OCI-LY1 (cell line): Measurements from ENCODE around the gene CCL25.
"Not testable (repeated sequence)": the region's sequence is repeated elsewhere in the genome, so short reads cannot be mapped to it uniquely, and the experiment has no call there.

Experiments
- H2AFZ ChIP-seq: fragments of 200-600 bp; sonication (generic), shearing (Covaris generic); 2 replicates; pipeline ENCODE4 v1.6.0; 2014; ENCODE audit warnings: antibody characterized with exemption, mild to moderate bottlenecking, low read length
- H3F3A ChIP-seq: fragments of 200-600 bp; sonication (generic), shearing (Covaris generic); 2 replicates; pipeline ENCODE4 v1.6.0; 2014; ENCODE audit warnings: mild to moderate bottlenecking, antibody characterized with exemption, low read length, moderate library complexity; ENCODE audit not compliant: insufficient read depth
- H3K27ac ChIP-seq: fragments of 200-600 bp; sonication (generic); 2 replicates; pipeline ENCODE4 v1.5.1; 2014; ENCODE audit warnings: low read length, mixed run types, mild to moderate bottlenecking, low read depth; ENCODE audit not compliant: poor library complexity, severe bottlenecking
- H3K27me3 ChIP-seq: fragments of 200-600 bp; sonication (generic); 2 replicates; pipeline ENCODE4 v1.6.0; 2014; ENCODE audit warnings: antibody characterized with exemption, mild to moderate bottlenecking, low read length, moderate library complexity; ENCODE audit not compliant: insufficient read depth
- H3K36me3 ChIP-seq: fragments of 200-600 bp; sonication (generic); 2 replicates; pipeline ENCODE4 v1.6.1; 2014; ENCODE audit warnings: mild to moderate bottlenecking, antibody characterized with exemption, low read length, moderate library complexity, mixed read lengths; ENCODE audit not compliant: insufficient read depth
- H3K4me1 ChIP-seq: fragments of 200-600 bp; sonication (generic); 2 replicates; pipeline ENCODE4 v1.5.1; 2014; ENCODE audit warnings: mild to moderate bottlenecking, low read length, moderate library complexity; ENCODE audit not compliant: insufficient read depth, severe bottlenecking
- H3K4me2 ChIP-seq: fragments of 200-600 bp; sonication (generic), shearing (Covaris generic); 2 replicates; pipeline ENCODE4 v1.6.1; 2014; ENCODE audit warnings: low read length
- H3K4me3 ChIP-seq: fragments of 200-600 bp; sonication (generic); 2 replicates; pipeline ENCODE4 v1.5.1; 2014; ENCODE audit warnings: low read length, low read depth, mild to moderate bottlenecking, mixed read lengths; ENCODE audit not compliant: poor library complexity, severe bottlenecking
- H3K79me2 ChIP-seq: fragments of 200-600 bp; shearing (Covaris generic); 2 replicates; pipeline ENCODE4 v1.6.1; 2016; ENCODE audit warnings: mixed run types, low read length, mixed read lengths; ENCODE audit not compliant: insufficient read depth
- H3K9ac ChIP-seq: fragments of 200-600 bp; sonication (generic), shearing (Covaris generic); 2 replicates; pipeline ENCODE4 v1.6.1; 2014; ENCODE audit warnings: mild to moderate bottlenecking, low read length, mixed read lengths
- H3K9me2 ChIP-seq: fragments of 200-600 bp; sonication (generic), shearing (Covaris generic); 2 replicates; pipeline ENCODE4 v1.6.1; 2014; ENCODE audit warnings: low read depth, mild to moderate bottlenecking, low read length, mixed read lengths
- H3K9me3 ChIP-seq: fragments of 200-600 bp; shearing (Covaris generic); 2 replicates; pipeline ENCODE4 v1.6.1; 2014; ENCODE audit warnings: low read length, mixed read lengths
- H4K20me1 ChIP-seq: fragments of 200-600 bp; sonication (generic), shearing (Covaris generic); 2 replicates; pipeline ENCODE4 v1.6.0; 2016; ENCODE audit warnings: mild to moderate bottlenecking, low read length; ENCODE audit not compliant: insufficient read depth
- EZH2 ChIP-seq: fragments of 200-600 bp; sonication (generic), shearing (Covaris generic); IDR thresholded peaks from 2 replicates; pipeline ENCODE4 v1.8.0; 2017; ENCODE audit warnings: borderline replicate concordance, mixed run types, mild to moderate bottlenecking, antibody characterized with exemption, low read length, moderate library complexity, mixed read lengths
- TF ChIP-seq, protein P1 (sequence below): fragments of 200-600 bp; sonication (generic), shearing (Covaris generic); IDR thresholded peaks from 2 replicates; pipeline ENCODE4 v1.5.1; 2017; ENCODE audit warnings: mild to moderate bottlenecking, antibody characterized with exemption, low read length, moderate library complexity, mixed read lengths

The CCL25 gene

DNA sequence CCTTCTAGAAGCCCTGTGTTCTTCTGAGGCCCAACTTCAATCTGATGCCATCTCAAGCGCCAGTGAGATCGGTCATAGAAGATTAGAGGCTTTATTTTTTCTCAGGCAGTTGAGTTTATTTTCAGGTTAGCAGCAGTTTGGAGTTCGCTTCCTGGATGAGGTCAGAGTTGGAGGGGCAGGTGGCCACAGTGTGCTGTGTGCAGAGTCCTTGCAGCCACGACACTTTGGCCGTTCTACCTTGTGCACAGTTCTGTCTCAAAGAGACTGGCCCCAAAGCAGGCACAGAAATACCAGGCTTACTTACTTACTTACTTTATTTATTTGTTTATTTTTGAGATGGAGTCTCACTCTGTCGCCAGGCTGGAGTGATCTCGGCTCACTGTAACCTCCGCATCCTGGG lies 31.2 kb upstream of the CCL25 start:
- Histone ChIP-seq H3K27me3 (no peaks in the 10 kb centered on the region), H3F3A (no peaks in the 10 kb centered on the region), H3K4me3 (no peak overlapping the region), H3K27ac (no peak overlapping the region), H3K9ac (no peak overlapping the region), H3K79me2 (no peaks in the 10 kb centered on the region), H3K4me1 (peaks cover 14% of the 10 kb centered on the region), H3K9me2 (no peaks in the 10 kb centered on the region), H4K20me1 (no peaks in the 10 kb centered on the region), H2AFZ (no peak overlapping the region), H3K36me3 (no peaks in the 10 kb centered on the region), H3K9me3 (no peaks in the 10 kb centered on the region), H3K4me2 (no peak overlapping the region)
- TF ChIP-seq, protein P1, sequence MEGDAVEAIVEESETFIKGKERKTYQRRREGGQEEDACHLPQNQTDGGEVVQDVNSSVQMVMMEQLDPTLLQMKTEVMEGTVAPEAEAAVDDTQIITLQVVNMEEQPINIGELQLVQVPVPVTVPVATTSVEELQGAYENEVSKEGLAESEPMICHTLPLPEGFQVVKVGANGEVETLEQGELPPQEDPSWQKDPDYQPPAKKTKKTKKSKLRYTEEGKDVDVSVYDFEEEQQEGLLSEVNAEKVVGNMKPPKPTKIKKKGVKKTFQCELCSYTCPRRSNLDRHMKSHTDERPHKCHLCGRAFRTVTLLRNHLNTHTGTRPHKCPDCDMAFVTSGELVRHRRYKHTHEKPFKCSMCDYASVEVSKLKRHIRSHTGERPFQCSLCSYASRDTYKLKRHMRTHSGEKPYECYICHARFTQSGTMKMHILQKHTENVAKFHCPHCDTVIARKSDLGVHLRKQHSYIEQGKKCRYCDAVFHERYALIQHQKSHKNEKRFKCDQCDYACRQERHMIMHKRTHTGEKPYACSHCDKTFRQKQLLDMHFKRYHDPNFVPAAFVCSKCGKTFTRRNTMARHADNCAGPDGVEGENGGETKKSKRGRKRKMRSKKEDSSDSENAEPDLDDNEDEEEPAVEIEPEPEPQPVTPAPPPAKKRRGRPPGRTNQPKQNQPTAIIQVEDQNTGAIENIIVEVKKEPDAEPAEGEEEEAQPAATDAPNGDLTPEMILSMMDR: no peak
- no peak for TF ChIP-seq EZH2

DNA sequence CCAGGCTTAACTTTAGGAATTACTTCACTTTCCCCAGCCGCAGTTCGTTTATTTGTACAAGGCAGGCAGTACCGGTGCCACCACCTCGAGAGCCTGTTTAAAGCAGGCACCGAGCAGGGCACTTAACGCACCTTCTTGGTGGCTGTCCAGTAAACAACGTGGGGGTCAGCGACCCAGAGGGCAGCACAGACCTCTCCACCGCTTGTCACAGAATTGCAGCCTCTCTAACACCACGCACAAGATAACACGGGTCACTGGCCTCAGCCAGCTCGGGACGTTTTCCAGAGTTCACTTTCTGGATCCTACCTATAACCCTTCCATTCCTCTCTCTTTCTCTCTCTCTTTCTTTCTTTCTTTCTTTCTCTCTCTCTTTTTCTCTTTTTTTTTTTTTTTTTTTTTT lies 30.3 kb upstream of the CCL25 start:
- no peaks in the 10 kb centered on the region for H4K20me1 ChIP-seq
- no peaks in the 10 kb centered on the region for H3K9me3 ChIP-seq
- H3K27ac ChIP-seq: no peak overlapping the region
- peaks cover 9% of the 10 kb centered on the region for H3K4me1 ChIP-seq
- H3K4me3 ChIP-seq: no peak overlapping the region
- H3K4me2 ChIP-seq: no peak overlapping the region
- H2AFZ ChIP-seq: no peak overlapping the region
- no peaks in the 10 kb centered on the region for H3F3A ChIP-seq
- TF ChIP-seq, protein P1: no peak
- H3K9ac ChIP-seq: no peak overlapping the region
- H3K27me3 ChIP-seq: no peaks in the 10 kb centered on the region
- H3K36me3 ChIP-seq: no peaks in the 10 kb centered on the region
- H3K9me2 ChIP-seq: no peaks in the 10 kb centered on the region
- no peaks in the 10 kb centered on the region for H3K79me2 ChIP-seq

DNA sequence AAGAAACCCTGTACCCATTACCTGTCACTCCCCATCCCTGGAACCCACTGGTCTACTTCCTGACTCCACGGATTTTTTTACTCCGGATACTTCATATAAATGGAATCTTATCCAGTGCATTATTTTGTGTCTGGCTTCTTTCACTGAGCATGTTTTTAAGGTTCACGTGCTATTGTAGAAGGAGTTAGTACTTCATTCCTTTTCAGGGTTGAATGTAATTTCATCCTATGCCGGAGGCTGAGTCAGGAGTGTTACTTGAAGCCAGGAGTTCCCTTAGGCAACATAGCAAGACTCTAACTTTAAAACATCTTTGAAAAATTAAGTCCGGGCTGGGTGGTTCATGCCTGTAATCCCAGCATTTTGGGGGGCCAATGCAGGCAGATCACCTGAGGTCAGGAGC lies 29.2 kb upstream of the CCL25 start:
- Histone ChIP-seq H3K9ac (no peak overlapping the region), H3K36me3 (no peaks in the 10 kb centered on the region), H3K27me3 (no peaks in the 10 kb centered on the region), H3K4me3 (no peak overlapping the region), H3F3A (no peaks in the 10 kb centered on the region), H3K9me2 (no peaks in the 10 kb centered on the region), H3K9me3 (no peaks in the 10 kb centered on the region), H3K27ac (no peak overlapping the region), H3K79me2 (no peaks in the 10 kb centered on the region), H4K20me1 (no peaks in the 10 kb centered on the region), H3K4me1 (no peaks in the 10 kb centered on the region), H2AFZ (no peak overlapping the region), H3K4me2 (no peak overlapping the region)
- no peak for TF ChIP-seq EZH2
- TF ChIP-seq, protein P1: no peak

DNA sequence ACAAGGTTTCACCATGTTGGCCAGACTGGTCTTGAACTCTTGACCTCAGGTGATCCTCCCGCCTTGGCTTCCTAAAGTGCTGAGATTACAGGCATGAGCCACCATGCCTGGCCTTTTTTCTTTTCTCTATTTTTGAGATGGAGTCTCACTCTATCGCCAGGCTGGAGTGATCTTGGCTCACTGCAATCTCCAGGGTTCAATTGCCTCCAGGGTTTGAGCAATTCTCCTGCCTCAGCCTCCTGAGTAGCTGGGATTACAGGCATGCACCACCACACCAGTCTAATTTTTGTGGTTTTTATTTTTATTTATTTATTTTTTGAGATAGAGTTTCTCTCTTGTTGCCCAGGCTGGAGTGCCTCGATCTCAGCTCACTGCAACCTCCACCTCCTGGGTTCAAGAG lies 28.3 kb upstream of the CCL25 start:
- H3K79me2 ChIP-seq, H3K27me3 ChIP-seq, H3K36me3 ChIP-seq, H3K9ac ChIP-seq, H2AFZ ChIP-seq, H4K20me1 ChIP-seq, H3K9me3 ChIP-seq, H3K4me2 ChIP-seq, H3F3A ChIP-seq, H3K27ac ChIP-seq, H3K4me3 ChIP-seq, H3K9me2 ChIP-seq, H3K4me1 ChIP-seq: not testable (repeated sequence)
